ENCODE measurements around the gene C3orf52.

DNA sequence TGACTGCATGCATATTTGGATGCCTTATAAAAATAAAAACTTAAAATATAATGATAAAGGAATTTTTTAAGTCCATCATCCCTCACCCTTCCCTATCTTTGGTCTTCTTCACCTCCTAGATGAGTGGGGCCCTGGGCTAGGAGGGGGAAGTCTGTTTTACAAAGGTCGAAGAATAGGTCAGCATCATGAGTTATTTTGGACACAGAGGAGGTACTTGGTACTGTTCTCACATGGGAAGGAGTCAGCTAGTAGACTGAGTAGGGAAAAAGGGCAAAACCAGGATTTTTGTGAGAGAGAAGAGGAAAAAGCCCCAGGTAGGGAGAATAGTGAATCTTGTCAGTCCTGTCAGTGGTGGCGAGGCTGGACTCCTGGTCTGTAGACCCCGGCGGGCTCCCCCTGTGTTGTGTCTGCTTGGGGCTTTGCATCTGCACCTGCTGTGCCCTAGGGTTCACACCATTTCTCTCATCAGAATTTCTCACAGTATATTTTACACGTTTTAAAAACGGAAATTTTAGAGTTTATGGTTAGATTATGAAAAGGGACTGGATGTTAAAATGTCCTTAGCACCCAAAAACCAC is 29.7 kb downstream of the C3orf52 start:
- TF ChIP-seq, protein P1, sequence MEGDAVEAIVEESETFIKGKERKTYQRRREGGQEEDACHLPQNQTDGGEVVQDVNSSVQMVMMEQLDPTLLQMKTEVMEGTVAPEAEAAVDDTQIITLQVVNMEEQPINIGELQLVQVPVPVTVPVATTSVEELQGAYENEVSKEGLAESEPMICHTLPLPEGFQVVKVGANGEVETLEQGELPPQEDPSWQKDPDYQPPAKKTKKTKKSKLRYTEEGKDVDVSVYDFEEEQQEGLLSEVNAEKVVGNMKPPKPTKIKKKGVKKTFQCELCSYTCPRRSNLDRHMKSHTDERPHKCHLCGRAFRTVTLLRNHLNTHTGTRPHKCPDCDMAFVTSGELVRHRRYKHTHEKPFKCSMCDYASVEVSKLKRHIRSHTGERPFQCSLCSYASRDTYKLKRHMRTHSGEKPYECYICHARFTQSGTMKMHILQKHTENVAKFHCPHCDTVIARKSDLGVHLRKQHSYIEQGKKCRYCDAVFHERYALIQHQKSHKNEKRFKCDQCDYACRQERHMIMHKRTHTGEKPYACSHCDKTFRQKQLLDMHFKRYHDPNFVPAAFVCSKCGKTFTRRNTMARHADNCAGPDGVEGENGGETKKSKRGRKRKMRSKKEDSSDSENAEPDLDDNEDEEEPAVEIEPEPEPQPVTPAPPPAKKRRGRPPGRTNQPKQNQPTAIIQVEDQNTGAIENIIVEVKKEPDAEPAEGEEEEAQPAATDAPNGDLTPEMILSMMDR (IDR thresholded peaks at IDR 0.05; ENCODE audit: low read length): no peak
- TF ChIP-seq EZH2 (IDR thresholded peaks at IDR 0.05; ENCODE audit: borderline replicate concordance, low read length): no peak

Measured in OCI-LY1 (cell line).